Measurements from ENCODE around the gene CSF2RB. TPM values are rescaled to one million over a fixed set of nuclear protein-coding genes. Genes with fewer than 3 reads are reported as not detected.

Gene CSF2RB
- total RNA-seq, 1 donor from 2014 or later, result not detected

GRCh38 chr22:36914390-36914752 is 943 bp downstream of the CSF2RB start:
- no peaks in the 10 kb centered on the region for H3K9me3 Mint-ChIP-seq
- H3K36me3 Mint-ChIP-seq (ENCODE audit: low read depth), result no peaks in the 10 kb centered on the region
- H3K4me1 Mint-ChIP-seq, result peaks cover 4% of the 10 kb centered on the region
- DNase-seq (ENCODE audit: low read depth, low spot score), result no peak
- no peak for TF ChIP-seq CTCF (conservative IDR thresholded peaks at IDR 0.05)
- H3K27me3 Mint-ChIP-seq (ENCODE audit: low read depth), result peaks cover 65% of the 10 kb centered on the region
- H3K4me3 Mint-ChIP-seq, result no peak overlapping the region
- H3K27ac Mint-ChIP-seq (ENCODE audit: unreplicated experiment), result no peak overlapping the region

- H3K27ac Mint-ChIP-seq (ENCODE audit: unreplicated experiment), result no peak overlapping the region
- no peak for TF ChIP-seq CTCF (conservative IDR thresholded peaks at IDR 0.05)
- no peaks in the 10 kb centered on the region for H3K36me3 Mint-ChIP-seq (ENCODE audit: low read depth)
Observed at GRCh38 chr22:36916034-36916433, 2.6 kb downstream of the CSF2RB start.

GRCh38 chr22:36918586-36919284 is 5.3 kb downstream of the CSF2RB start:
- H3K4me3 Mint-ChIP-seq, result no peak overlapping the region
- no peak overlapping the region for H3K27ac Mint-ChIP-seq (ENCODE audit: unreplicated experiment)
- no peaks in the 10 kb centered on the region for H3K36me3 Mint-ChIP-seq (ENCODE audit: low read depth)
- no peaks in the 10 kb centered on the region for H3K4me1 Mint-ChIP-seq
- no peak for DNase-seq (ENCODE audit: low read depth, low spot score)
- H3K9me3 Mint-ChIP-seq, result no peaks in the 10 kb centered on the region
- TF ChIP-seq CTCF (conservative IDR thresholded peaks at IDR 0.05), result no peak
- peaks cover 38% of the 10 kb centered on the region for H3K27me3 Mint-ChIP-seq (ENCODE audit: low read depth)

More at GRCh38 chr22:36916034-36916433, 2.6 kb downstream of the CSF2RB start:
- no peak for DNase-seq (ENCODE audit: low read depth, low spot score)
- peaks cover 4% of the 10 kb centered on the region for H3K4me1 Mint-ChIP-seq
- peaks cover 55% of the 10 kb centered on the region for H3K27me3 Mint-ChIP-seq (ENCODE audit: low read depth)
- H3K9me3 Mint-ChIP-seq, result no peaks in the 10 kb centered on the region
- H3K4me3 Mint-ChIP-seq, result no peak overlapping the region

GRCh38 chr22:36921309-36922104 is 8.1 kb downstream of the CSF2RB start:
- H3K27ac Mint-ChIP-seq (ENCODE audit: unreplicated experiment), result no peak overlapping the region
- H3K36me3 Mint-ChIP-seq (ENCODE audit: low read depth), result no peaks in the 10 kb centered on the region
- H3K9me3 Mint-ChIP-seq, result no peaks in the 10 kb centered on the region
- no peak for DNase-seq (ENCODE audit: low read depth, low spot score)
- no peaks in the 10 kb centered on the region for H3K4me1 Mint-ChIP-seq
- H3K4me3 Mint-ChIP-seq, result no peak overlapping the region
- no peak for TF ChIP-seq CTCF (conservative IDR thresholded peaks at IDR 0.05)
- peaks cover 21% of the 10 kb centered on the region for H3K27me3 Mint-ChIP-seq (ENCODE audit: low read depth)

GRCh38 chr22:36922105-36922608 is 8.7 kb downstream of the CSF2RB start:
- Mint-ChIP-seq H3K27me3 (ENCODE audit: low read depth) (peaks cover 17% of the 10 kb centered on the region), H3K9me3 (no peaks in the 10 kb centered on the region), H3K27ac (ENCODE audit: unreplicated experiment) (no peak overlapping the region), H3K4me1 (peaks cover 2% of the 10 kb centered on the region), H3K4me3 (no peak overlapping the region), H3K36me3 (ENCODE audit: low read depth) (no peaks in the 10 kb centered on the region)
- DNase-seq (ENCODE audit: low read depth, low spot score), result no peak
- TF ChIP-seq CTCF (conservative IDR thresholded peaks at IDR 0.05), result no peak

Data from neural crest cell (in vitro differentiated cells).